AG04450 (cell line): ENCODE measurements around the gene SLC37A1. TPM values are rescaled to one million over a fixed set of nuclear protein-coding genes. Genes with fewer than 3 reads are reported as not detected.

Experiments used
- CTCF ChIA-PET: fragments of 300-600, 350-600 bp; formaldehyde crosslinking; extraction: SDS; loops from one replicate; lab custom pipeline; 2022; ENCODE audit warnings: antibody characterized with exemption, inconsistent platforms; lab: Charles Lee
- POLR2A ChIA-PET: fragments of 350-600 bp; formaldehyde crosslinking; extraction: SDS; loops from one replicate; lab custom pipeline; 2021; ENCODE audit warnings: antibody characterized with exemption, inconsistent platforms; lab: Yijun Ruan, JAX
- DNase-seq: peaks from one replicate; pipeline ENCODE4 v3.0.0-alpha.2; 2011; ENCODE audit warnings: low read depth, low spot score
- H3K27ac ChIP-seq: one replicate; pipeline ENCODE4 v1.5.1; 2012; ENCODE audit warnings: low read depth, low read length, control low read depth
- H3K27me3 ChIP-seq: one replicate; pipeline ENCODE4 v1.6.0; 2012; ENCODE audit warnings: low read length; ENCODE audit not compliant: control insufficient read depth, insufficient read depth
- H3K4me3 ChIP-seq: 2 replicates; pipeline ENCODE4 v1.5.1; 2011; ENCODE audit warnings: mild to moderate bottlenecking, low read depth, low read length, control low read depth
- H3K9me3 ChIP-seq: 2 replicates; pipeline ENCODE4 v1.5.1; 2012; ENCODE audit warnings: low read length; ENCODE audit not compliant: control insufficient read depth, insufficient read depth
- polyA plus RNA-seq: library from polyadenylated mRNA; depleted of rRNA; stranded (reverse); fragments of >200 nt; gene quantifications from 2 replicates; pipeline ENCODE4 v1.2.3, GENCODE V29; 2011
- TF ChIP-seq, protein P1 (sequence below): IDR thresholded peaks from 2 replicates; pipeline ENCODE4 v1.5.1; 2011; ENCODE audit warnings: low read depth, low read length, control low read depth, inconsistent platforms

SLC37A1 gene
- polyA plus RNA-seq, 1 experiment: 0.05 TPM

DNA sequence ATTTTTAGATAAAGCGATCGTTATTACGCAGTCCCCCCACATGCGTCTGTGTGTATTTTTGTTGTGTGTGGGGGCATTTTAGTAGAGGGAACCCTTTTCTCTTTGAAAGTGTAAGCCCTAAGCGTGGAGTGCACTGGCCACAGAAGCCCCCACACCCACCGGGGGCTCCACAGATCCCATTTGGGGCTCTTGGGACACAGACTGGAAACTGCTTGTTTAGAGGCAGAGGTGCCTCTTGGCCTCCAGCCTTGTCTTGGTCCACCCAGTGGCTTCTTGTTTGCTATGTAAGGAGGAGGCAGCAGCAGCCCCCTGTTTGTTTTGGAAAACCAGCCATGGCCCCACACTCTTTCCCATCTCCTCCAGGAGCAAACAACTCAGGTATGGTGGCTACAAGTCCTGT is 42.8 kb downstream of the SLC37A1 start:
- TF ChIP-seq, protein P1, sequence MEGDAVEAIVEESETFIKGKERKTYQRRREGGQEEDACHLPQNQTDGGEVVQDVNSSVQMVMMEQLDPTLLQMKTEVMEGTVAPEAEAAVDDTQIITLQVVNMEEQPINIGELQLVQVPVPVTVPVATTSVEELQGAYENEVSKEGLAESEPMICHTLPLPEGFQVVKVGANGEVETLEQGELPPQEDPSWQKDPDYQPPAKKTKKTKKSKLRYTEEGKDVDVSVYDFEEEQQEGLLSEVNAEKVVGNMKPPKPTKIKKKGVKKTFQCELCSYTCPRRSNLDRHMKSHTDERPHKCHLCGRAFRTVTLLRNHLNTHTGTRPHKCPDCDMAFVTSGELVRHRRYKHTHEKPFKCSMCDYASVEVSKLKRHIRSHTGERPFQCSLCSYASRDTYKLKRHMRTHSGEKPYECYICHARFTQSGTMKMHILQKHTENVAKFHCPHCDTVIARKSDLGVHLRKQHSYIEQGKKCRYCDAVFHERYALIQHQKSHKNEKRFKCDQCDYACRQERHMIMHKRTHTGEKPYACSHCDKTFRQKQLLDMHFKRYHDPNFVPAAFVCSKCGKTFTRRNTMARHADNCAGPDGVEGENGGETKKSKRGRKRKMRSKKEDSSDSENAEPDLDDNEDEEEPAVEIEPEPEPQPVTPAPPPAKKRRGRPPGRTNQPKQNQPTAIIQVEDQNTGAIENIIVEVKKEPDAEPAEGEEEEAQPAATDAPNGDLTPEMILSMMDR: no peak
- Histone ChIP-seq H3K27ac (no peak overlapping the region), H3K4me3 (no peak overlapping the region), H3K27me3 (no peaks in the 10 kb centered on the region), H3K9me3 (no peaks in the 10 kb centered on the region)
- POLR2A ChIA-PET: no interaction called here
- CTCF ChIA-PET: no interaction called here
- no peak for DNase-seq

DNA sequence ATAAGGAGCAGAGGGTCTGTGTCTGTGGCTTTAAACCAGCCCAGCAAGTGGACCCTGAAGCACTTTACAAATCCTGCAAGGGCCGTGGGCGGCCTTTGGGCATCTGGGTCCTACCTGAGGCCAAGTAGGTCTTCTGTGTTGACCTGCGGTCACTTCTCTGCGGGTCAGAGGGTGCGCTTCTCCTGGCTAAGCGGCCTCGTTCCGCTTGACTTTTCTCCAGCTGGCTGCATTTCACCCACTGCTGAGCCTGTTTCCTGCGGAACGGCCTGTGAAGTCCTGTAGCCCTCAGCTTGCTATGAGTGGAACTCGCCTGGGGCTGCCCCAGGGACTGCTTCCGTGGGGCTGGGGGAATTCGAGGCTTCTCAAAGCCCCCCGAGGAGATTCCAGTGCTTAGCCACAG is 43.3 kb downstream of the SLC37A1 start:
- DNase-seq: no peak
- Histone ChIP-seq H3K27ac (no peak overlapping the region), H3K27me3 (no peaks in the 10 kb centered on the region), H3K9me3 (no peaks in the 10 kb centered on the region), H3K4me3 (no peak overlapping the region)
- ChIA-PET POLR2A (no interaction called here), CTCF (no interaction called here)
- TF ChIP-seq, protein P1: no peak

DNA sequence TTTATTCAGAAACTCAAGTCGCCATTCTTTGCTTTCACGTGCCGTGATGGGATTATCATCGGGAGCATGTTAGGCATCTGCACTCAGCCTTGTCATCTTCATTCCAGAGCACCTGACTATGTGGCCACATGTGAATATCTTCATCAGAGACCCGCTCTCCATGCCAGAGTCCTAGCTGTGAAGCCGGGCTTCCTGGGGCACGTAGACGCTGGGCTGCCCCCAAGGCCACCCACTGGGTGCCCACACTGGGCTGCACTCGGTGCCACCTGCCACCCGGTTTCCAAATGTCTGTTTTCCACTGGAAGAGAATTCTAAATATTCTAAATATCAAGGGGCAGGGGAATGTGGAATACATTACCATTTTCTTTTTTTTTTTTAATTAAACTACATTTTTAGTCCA is 43.8 kb downstream of the SLC37A1 start:
- ChIA-PET POLR2A (no interaction called here), CTCF (no interaction called here)
- no peak overlapping the region for H3K27ac ChIP-seq
- no peak overlapping the region for H3K4me3 ChIP-seq
- no peak for DNase-seq
- TF ChIP-seq, protein P1: no peak
- no peaks in the 10 kb centered on the region for H3K27me3 ChIP-seq
- no peaks in the 10 kb centered on the region for H3K9me3 ChIP-seq

DNA sequence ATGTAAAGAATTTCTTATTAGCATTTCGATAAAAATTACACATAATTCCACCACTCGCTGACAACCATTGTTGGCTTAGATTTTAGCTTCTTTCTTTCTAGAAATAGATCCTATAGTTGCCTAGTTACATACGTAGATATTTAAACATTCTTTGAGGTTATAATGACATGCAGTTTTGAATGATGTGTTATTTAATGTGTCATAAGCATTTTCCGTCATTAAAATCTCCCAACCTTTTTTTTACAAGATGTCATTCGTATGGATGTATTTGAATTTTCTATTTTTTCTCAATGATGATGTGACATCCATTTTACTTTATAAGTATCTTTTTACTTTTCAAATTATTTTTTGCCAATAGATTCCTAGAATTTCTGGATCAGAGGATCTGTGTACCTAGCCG is 44.7 kb downstream of the SLC37A1 start:
- POLR2A ChIA-PET: no interaction called here
- TF ChIP-seq, protein P1: no peak

DNA sequence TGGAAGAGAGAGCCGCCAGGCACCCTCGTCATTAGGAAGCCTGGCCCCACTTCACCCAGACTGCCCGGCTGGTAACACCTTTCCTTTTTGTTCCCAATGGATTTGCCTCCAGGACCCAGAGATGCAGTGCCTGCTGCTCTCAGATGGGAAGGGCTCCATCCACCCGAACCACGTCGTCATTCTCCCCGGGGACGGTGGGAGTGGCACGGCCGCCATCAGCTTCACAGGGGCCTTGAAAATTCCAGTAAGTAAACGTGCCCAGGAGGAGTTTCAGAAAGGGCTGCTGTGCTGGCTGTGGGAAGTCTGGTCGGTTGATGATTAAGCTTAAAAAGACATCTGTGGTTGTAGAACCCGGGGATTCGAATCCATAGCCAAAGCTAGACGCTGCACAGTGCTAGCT is 45.2 kb downstream of the SLC37A1 start:
- DNase-seq: no peak
- POLR2A ChIA-PET: no interaction called here
- Histone ChIP-seq H3K4me3 (no peak overlapping the region), H3K27ac (no peak overlapping the region), H3K9me3 (no peaks in the 10 kb centered on the region), H3K27me3 (no peaks in the 10 kb centered on the region)
- CTCF ChIA-PET: no interaction called here
- TF ChIP-seq, protein P1: no peak

More for the DNA sequence above, 44.7 kb downstream of the SLC37A1 start:
- no peak for DNase-seq
- CTCF ChIA-PET: no interaction called here
- no peaks in the 10 kb centered on the region for H3K27me3 ChIP-seq
- H3K9me3 ChIP-seq: no peaks in the 10 kb centered on the region
- no peak overlapping the region for H3K27ac ChIP-seq
- no peak overlapping the region for H3K4me3 ChIP-seq
